Tongue (tissue), 2 donors: ENCODE measurements around the gene LSM14B. TPM values are rescaled to one million over a fixed set of nuclear protein-coding genes. Genes with fewer than 3 reads are reported as not detected.
A peak's percentile ranks its signal among the peaks of the same experiment; 100 is the strongest.
"Not testable (repeated sequence)": the region's sequence is repeated elsewhere in the genome, so short reads cannot be mapped to it uniquely, and the experiment has no call there.

ENCODE experiments used
- DNase-seq: peaks from one replicate; pipeline ENCODE4 v3.0.0-alpha.2; 2015
- total RNA-seq: library from RNA; depleted of rRNA; stranded (reverse); fragments of >200 nt; gene quantifications from one replicate; pipeline ENCODE4 v1.2.3, GENCODE V29; 2014

The LSM14B gene
- total RNA-seq, 1 donor from 2014 or later, result 82.9 TPM

- no peak for DNase-seq
Measured at GRCh38 chr20:62114894-62115293, 7.4 kb upstream of the LSM14B start.

- not testable (repeated sequence) for DNase-seq
Measured at GRCh38 chr20:62115800-62116407, 6.4 kb upstream of the LSM14B start.

- no peak for DNase-seq
Measured at GRCh38 chr20:62116558-62117361, 5.5 kb upstream of the LSM14B start.

GRCh38 chr20:62117362-62117646 is 5.0 kb upstream of the LSM14B start:
- DNase-seq, result no peak

GRCh38 chr20:62117658-62118057 is 4.6 kb upstream of the LSM14B start:
- DNase-seq, result no peak

- DNase-seq, result no peak
Measured at GRCh38 chr20:62118113-62119043, 3.9 kb upstream of the LSM14B start.

- peak; percentile 66 for DNase-seq
Measured at GRCh38 chr20:62119115-62119514, 3.2 kb upstream of the LSM14B start.

- DNase-seq, result peak; percentile 62
Measured at GRCh38 chr20:62119591-62120364, 2.5 kb upstream of the LSM14B start.

GRCh38 chr20:62120365-62120762 is 1.9 kb upstream of the LSM14B start:
- no peak for DNase-seq

GRCh38 chr20:62120990-62121775 is 1.1 kb upstream of the LSM14B start:
- DNase-seq, result no peak

- DNase-seq, result peak; percentile 83
Measured at GRCh38 chr20:62122654-62123449, 577 bp downstream of the LSM14B start.

- peak; percentile 33 for DNase-seq
Measured at GRCh38 chr20:62123450-62124118, 1.3 kb downstream of the LSM14B start.

- DNase-seq, result no peak
Measured at GRCh38 chr20:62126141-62126540, 3.9 kb downstream of the LSM14B start.

GRCh38 chr20:62127799-62128198 is 5.5 kb downstream of the LSM14B start:
- DNase-seq, result no peak

GRCh38 chr20:62128502-62128901 is 6.2 kb downstream of the LSM14B start:
- no peak for DNase-seq

- no peak for DNase-seq
Measured at GRCh38 chr20:62129731-62130531, 7.7 kb downstream of the LSM14B start.

GRCh38 chr20:62131560-62132320 is 9.5 kb downstream of the LSM14B start:
- no peak for DNase-seq

- DNase-seq, result no peak
Measured at GRCh38 chr20:62132421-62132820, 10.1 kb downstream of the LSM14B start.
